IPS-NIHi11 (cell line): ENCODE measurements around the gene PTCD3.

Experiments used
- DNase-seq: peaks from one replicate; pipeline ENCODE4 v3.0.0; 2012; ENCODE audit warnings: mixed read lengths, low spot score

The PTCD3 gene

GRCh38 chr2:86082756-86083155, 23.3 kb upstream of the PTCD3 start:
- no peak for DNase-seq

DNA sequence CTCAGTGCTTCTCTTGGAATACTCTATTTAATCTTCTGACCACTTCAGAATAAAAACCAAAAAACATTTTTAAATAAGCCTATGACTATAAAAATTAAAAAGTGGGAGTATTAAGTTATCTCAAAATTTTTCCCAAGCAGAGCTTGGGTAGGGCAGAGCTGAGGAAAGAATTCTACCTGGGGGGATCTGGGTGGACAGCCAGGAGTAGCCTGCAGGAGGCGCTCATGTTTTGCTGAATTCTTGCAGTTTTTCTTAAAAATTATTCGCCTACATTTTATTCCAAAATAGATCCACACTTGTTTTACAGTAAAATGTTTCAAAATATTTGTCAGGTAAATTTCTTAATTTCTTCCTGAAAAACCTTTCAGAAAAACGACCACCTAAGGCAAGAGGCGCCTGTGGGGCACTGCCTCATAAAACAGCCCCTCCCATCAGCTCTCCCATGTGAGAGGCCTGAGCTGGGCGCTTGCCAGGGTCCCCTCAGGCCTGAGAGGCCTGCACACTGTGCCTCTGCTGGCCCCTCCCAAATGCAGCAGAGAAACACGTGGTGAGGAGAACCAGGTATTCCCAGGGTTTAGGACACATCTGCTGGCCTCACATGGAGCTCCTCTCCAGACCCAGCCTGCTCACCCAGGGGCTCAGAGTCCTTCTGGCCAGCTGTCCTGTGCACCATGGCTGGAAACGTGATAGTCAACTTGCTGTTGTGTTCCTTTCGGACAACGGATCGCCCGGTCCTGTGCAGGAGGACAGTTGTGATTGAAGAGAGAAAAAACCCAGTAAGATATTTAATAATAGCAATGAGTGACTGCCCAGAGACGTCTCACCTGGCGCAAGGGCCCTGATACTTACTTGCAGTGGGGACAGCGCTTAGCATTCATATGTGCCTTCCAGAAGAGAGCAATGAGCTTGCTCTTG, 17.8 kb upstream of the PTCD3 start:
- peak; percentile 42 for DNase-seq

DNA sequence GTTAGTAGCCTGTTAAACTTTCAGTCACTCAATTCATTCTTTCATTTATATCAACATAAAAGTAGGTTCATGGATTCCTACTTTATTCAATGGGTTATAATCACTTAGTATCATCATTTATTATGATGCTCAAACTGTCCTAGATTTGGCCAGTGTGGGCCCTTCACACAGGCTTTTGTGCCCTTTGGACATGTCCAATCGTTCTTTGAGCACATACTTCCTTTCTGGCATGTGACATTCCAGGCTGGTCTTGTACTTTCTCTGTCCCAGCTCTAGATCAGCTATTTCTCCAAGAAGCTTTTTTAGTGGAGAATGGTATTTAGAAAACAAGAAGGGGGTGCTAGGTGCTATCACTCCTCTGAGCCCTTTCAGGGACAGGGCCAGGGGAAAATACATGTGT, 11.8 kb upstream of the PTCD3 start:
- no peak for DNase-seq

- no peak for DNase-seq
Measured at GRCh38 chr2:86097114-86097896, 8.7 kb upstream of the PTCD3 start.

DNA sequence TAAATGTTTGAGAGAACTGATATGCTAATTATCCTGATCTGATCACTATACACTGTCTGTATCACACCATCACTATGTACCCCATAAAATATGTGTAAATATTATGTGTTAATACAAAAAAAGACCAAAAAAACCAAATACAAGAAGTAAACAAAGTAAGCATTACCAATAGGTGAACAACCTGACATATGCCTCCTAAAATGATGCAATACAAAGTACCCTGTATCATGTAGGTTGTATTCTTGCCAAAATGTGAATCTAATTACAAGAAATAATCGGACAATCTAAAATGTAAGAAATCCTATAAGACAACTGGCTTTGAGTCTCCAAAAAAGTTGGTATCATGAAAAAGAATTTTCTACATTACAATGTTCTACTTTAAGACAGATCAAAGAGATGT, 8.1 kb upstream of the PTCD3 start:
- no peak for DNase-seq

DNA sequence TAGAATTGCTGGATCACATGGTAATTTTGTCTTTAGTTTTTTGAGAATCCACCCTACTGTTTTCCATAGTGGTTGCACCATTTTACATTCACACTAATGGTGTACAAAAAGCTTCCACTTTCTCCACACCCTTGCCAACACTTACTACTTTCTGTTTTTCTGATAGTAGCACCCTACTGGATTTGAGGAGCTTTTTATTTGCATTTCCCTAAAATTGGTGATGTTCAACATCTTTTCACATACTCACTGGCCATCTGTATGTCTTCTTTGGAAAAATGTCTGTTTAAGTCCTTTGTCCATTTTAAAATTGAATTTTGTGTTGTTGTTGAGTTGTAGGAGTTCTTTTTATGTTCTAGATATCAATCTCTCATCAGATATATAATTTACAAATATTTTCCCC, 3.9 kb upstream of the PTCD3 start:
- no peak for DNase-seq

DNA sequence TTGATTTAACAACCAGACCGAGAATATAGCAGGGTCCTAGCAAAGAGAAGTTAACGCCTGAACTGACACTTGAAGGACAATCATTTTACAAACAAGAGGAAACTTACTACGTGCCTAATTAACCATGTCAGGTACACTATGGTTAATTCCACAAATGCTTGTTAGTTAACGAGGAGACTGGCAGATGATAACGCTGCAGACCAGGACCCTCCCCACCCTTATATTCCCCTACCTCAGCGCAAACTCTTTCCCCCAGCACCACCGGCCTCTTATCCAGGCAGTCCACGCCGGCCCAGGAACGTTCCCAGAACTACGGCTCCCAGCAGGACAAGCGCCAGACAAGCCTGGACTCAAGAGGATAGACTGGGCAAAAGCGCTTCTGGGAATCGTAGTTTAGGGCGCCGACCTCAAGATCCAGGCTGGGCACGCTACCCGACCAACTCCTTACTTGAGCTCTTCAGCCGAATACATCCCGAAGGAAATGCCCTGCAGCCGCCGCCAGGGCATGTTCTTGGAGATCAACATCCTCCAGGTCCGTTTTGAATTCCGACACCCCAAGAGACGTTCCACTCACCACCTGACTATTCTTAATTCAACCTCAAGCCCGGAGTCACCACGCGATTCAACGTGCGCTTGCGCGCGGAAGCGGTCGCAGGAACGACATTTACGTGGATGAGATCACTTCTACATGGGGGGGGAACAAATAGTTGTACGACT, 625 bp upstream of the PTCD3 start, which contains the start of gene POLR1A:
Gene POLR1A, minus strand, starts transcription at position 635 of the 717 bp plus-strand sequence. Its CDS starts 110 bp downstream, at position 525.
- peak; percentile 82 for DNase-seq

DNA sequence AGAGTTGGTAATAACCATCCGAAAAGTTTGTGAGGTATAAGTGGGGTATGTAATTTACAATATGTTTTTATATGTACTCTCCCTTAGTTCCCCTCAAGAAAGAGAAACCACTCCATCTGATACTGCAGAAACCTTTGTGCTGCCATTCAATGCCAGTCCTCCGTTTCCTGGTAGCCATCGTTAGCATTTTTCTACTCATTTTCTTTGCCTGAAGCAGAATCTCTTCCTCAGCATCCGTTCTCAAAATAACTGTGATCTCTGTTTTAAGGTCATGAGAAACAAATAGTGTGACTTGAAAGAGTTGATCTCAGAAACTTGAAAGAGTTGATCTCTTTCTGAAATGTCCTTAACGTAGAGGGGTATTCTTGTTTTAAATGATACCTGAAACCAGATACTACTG, 996 bp downstream of the PTCD3 start:
- no peak for DNase-seq

DNA sequence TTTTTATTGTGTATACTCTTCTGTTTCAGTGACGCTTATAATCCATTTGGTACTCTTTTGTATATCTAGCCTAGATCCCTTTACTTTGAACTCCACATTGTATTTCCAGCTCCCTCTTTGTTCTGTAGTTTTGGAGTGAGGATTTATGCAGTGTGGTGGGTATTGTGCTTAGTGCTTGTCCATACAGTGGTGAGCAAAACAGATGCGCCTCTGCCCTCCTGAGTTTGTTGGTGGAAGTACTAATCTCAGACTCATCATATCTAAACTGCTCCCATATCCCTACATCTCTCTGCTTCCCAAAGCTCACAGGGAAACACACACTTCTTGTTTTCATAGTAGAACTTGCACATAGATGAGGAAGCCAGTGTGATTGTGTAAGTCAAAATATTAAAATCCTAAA, 12.1 kb downstream of the PTCD3 start:
- no peak for DNase-seq

- no peak for DNase-seq
Measured at GRCh38 chr2:86123328-86123925, 17.4 kb downstream of the PTCD3 start.

DNA sequence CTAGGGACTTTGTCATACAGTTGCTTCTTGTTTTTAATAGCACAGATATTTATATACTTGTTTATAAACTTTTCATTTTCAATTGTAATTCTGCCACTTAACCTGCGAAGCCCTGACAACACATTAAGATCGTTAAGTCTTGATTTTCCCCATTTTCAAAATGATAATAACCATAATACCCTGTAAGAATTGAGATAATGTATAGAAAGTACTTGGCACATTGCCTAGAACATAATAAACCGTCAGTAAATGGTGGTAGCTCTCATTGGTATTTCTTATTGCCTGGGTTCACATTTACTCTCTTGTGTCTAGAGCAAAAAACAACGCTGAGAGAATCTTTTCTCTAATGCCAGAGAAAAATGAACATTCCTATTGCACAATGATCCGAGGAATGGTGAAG, 18.6 kb downstream of the PTCD3 start:
- no peak for DNase-seq

- no peak for DNase-seq
Measured at GRCh38 chr2:86134709-86135108, 28.7 kb downstream of the PTCD3 start.

DNA sequence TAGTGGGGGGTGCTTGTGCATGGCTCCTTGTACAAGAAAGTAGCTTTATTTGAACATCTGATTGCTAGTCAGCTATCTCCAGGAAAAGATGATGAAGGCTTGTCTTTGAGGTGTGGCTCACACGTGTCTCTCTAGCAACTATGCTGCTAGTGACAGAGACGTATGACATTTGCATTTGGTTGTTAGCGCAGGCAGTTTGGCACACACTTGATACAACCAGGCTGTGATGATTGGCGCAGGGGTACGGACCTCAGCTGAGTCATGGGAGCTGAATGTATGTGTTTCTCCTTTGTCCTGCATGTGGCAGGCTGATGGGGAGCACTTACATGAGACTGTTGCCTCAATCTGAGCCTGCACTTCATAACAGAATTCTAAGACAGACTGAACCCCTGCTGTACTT, 29.6 kb downstream of the PTCD3 start:
- no peak for DNase-seq

- no peak for DNase-seq
Measured at GRCh38 chr2:86136141-86136540, 30.1 kb downstream of the PTCD3 start.

DNA sequence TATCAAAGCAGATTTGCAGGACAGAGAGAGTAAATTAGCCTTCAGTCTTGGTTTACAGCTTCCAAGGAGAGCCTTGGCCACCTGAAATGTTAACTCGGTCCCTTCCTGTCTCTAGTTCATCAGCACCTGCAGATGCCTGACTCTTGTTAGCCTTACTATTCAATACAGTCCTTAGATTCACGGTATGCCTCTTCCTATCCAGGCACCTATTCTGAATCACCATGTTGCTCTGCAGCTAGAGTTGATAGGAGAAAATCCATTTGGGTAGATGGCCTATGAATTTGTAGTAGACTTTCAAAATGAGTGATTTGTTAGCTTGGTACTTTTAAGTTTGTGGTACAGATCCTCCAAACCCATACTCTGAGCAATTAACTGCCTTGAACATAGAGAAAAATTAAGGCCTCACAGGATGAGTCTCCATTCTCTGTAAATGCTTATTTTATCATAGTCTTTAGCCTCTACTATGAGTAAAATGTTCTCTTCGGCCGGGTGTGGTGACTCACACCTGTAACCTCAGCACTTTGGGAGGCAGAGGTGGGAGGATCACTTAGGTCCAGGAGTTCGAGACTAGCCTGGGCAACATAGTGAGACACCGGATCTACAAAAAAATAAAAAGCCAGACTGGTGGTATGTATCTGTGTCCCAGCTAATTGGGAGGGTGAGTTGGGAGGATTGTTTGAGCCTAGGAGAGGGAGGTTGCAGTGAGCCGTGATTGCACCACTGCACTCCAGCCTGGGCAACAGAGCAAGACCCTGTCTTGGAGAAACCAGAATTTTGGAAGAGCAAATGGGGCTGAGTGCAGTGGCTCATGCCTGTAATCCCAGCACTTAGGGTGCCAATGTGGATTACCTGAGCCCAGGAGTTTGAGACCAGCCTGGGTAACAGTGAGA, 32.9 kb downstream of the PTCD3 start:
- DNase-seq, result no peak

DNA sequence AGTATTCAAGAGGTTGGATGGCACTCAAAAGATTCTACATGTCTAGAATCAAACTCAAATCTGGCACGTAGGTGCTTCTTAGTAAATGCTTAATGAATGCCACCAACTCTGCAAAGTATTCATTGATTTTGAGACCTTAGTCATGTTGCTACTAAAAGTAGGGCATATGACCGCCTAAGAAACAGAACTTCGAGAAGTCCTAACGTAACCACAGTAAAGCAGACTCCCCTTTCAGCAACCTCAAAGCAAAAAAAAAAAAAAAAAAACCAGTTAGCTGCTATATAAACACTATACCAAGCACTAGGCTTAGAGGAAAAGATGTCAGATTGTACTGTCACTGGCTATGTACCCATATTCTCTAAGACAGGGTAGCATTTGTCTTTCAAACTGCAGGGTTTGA, 33.9 kb downstream of the PTCD3 start:
- DNase-seq, result no peak

GRCh38 chr2:86140969-86141392, 34.9 kb downstream of the PTCD3 start:
- no peak for DNase-seq

GRCh38 chr2:86142436-86143257, 36.6 kb downstream of the PTCD3 start:
- DNase-seq, result no peak

DNA sequence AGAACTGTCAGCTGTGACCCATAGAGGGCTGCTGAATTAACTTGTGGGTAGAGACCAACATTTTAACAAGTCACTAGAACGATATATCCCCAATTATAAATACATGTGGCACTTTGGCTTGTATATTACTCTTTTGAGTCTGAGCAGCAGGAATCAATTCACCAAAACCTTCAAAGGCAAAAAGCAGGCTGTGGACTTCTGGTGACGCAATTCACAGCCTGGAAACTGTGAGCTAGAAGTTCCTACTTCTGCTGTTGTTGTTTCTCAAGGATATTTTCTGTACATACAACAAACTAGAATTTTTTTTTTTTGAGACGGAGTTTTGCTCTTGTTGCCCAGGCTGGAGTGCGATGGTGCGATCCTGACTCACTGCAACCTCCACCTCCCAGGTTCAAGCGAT, 37.3 kb downstream of the PTCD3 start:
- no peak for DNase-seq
